K562 (cell line): ENCODE measurements around the gene IQCK. TPM values are rescaled to one million over a fixed set of nuclear protein-coding genes. Genes with fewer than 3 reads are reported as not detected.

Experiments
- ATAC-seq: fragments of 200-7000 bp; cut with Tn5 transposase; 3 replicates; pipeline ENCODE4 v1.9.1; 2020; ENCODE audit warnings: moderate library complexity
- BruUV-seq: library from RNA; stranded (reverse); fragments of 400-500 nt; replicated peaks from 2 replicates; lab custom pipeline; 2021; lab: Mats Ljungman, UMichigan
- CTCF ChIA-PET: fragments of 300-600 bp; formaldehyde crosslinking; extraction: SDS; loops from one replicate; lab custom pipeline; 2021; ENCODE audit warnings: low intra/inter-chr PET ratio; lab: Yijun Ruan, JAX
- POLR2A ChIA-PET: fragments of 300-600, 350-650 bp; sonication (Branson Sonifier 250); formaldehyde crosslinking; extraction: SDS; loops from one replicate; lab custom pipeline; 2021; ENCODE audit warnings: antibody characterized with exemption, inconsistent platforms; lab: Yijun Ruan, JAX
- DNase-seq, 4 experiments: peaks; one replicate each; pipeline versions ENCODE4 v3.0.0 to v3.0.0-alpha.2; 2011 to 2018; ENCODE audit warnings: low spot score in 3 of 4, mixed read lengths in 3 of 4; ENCODE audit errors: extremely low read depth in 1 of 4
- FAIRE-seq: peaks from 2 replicates; lab custom pipeline; 2011; peaks lifted over from hg19 to GRCh38; lab: Jason Lieb, UNC
- H2AFZ ChIP-seq: 2 replicates; pipeline ENCODE4 v1.6.0; 2011; ENCODE audit warnings: low read depth, low read length, control low read depth, inconsistent platforms
- H3K27ac ChIP-seq: fragments of 200-600 bp; 3 replicates; pipeline ENCODE4 v1.8.0; 2011; ENCODE audit warnings: low read depth, mild to moderate bottlenecking, control low read depth, inconsistent platforms, low read length, moderate library complexity, mixed read lengths; ENCODE audit errors: extremely low read depth
- H3K27me3 ChIP-seq, 2 experiments: fragments of 300-600 bp in 1 of 2; 2 replicates in 1 of 2; 3 replicates in 1 of 2; pipeline versions ENCODE4 v1.6.0 to v1.8.0; 2011; ENCODE audit warnings: inconsistent platforms in 2 of 2, low read length in 2 of 2, mild to moderate bottlenecking in 1 of 2, mixed read lengths in 1 of 2, moderate library complexity in 1 of 2; ENCODE audit not compliant: control insufficient read depth in 2 of 2, insufficient read depth in 2 of 2
- H3K36me3 ChIP-seq: fragments of 300-600 bp; 3 replicates; pipeline ENCODE4 v1.8.0; 2011; ENCODE audit warnings: mild to moderate bottlenecking, low read length, inconsistent platforms; ENCODE audit not compliant: control insufficient read depth, insufficient read depth
- H3K4me1 ChIP-seq, 2 experiments: fragments of 200-600 bp in 1 of 2; replicated peaks in 1 of 2; 2 replicates in 1 of 2; 3 replicates in 1 of 2; pipeline versions ENCODE4 v1.5.1 to v1.8.0; 2011; ENCODE audit warnings: inconsistent platforms in 2 of 2, low read length in 2 of 2, mild to moderate bottlenecking in 1 of 2, mixed read lengths in 1 of 2, moderate library complexity in 1 of 2; ENCODE audit not compliant: control insufficient read depth in 2 of 2, insufficient read depth in 2 of 2
- H3K4me2 ChIP-seq: 2 replicates; pipeline ENCODE4 v1.6.1; 2011; ENCODE audit warnings: low read length, control low read depth, inconsistent platforms, mixed read lengths; ENCODE audit not compliant: insufficient read depth
- H3K4me3 ChIP-seq: fragments of 200-600 bp; sonication (generic), shearing (Covaris generic); 2 replicates; pipeline ENCODE4 v1.5.1; 2016; ENCODE audit warnings: control low read depth, inconsistent platforms
- H3K79me2 ChIP-seq: fragments of 200-600 bp; 3 replicates; pipeline ENCODE4 v1.8.0; 2011; ENCODE audit warnings: low read length, inconsistent platforms; ENCODE audit not compliant: control insufficient read depth, insufficient read depth
- H3K9ac ChIP-seq, 2 experiments: 2 replicates each; pipeline versions ENCODE4 v1.6.0 to v1.6.1; 2011; ENCODE audit warnings: low read depth in 2 of 2, low read length in 2 of 2, control low read depth in 1 of 2, inconsistent platforms in 1 of 2, mild to moderate bottlenecking in 1 of 2, mixed read lengths in 1 of 2; ENCODE audit not compliant: insufficient read depth in 1 of 2
- H3K9me1 ChIP-seq: one replicate; pipeline ENCODE4 v1.6.0; 2011; ENCODE audit warnings: inconsistent platforms, mild to moderate bottlenecking, low read length, moderate library complexity; ENCODE audit not compliant: control insufficient read depth, insufficient read depth
- H3K9me3 ChIP-seq: replicated peaks from 2 replicates; pipeline ENCODE4 v1.5.1; 2011; ENCODE audit warnings: low read depth, low read length, inconsistent platforms; ENCODE audit not compliant: control insufficient read depth, insufficient read depth
- H4K20me1 ChIP-seq: replicated peaks from 2 replicates; pipeline ENCODE4 v1.6.1; 2011; ENCODE audit warnings: low read length, inconsistent platforms, mixed read lengths; ENCODE audit not compliant: control insufficient read depth, insufficient read depth
- CBFA2T3 ChIP-seq: fragments of 450-650 bp; IDR thresholded peaks from 2 replicates; pipeline ENCODE4 v1.6.1; 2017
- MCM7 ChIP-seq, 2 experiments: fragments of 450-650 bp; IDR thresholded peaks; 2 replicates each; pipeline ENCODE4 v1.6.1; 2016 to 2018
- NRF1 ChIP-seq, 2 experiments: fragments of 450-650 bp; IDR thresholded peaks in 1 of 2; conservative IDR thresholded peaks in 1 of 2; 2 replicates each; pipeline ENCODE4 v1.6.1; 2014; ENCODE audit warnings: mild to moderate bottlenecking in 2 of 2
- ZBTB7A ChIP-seq: IDR thresholded peaks from 2 replicates; pipeline ENCODE4 v1.6.1; 2011; ENCODE audit warnings: low read depth, mild to moderate bottlenecking, low read length, moderate library complexity, borderline replicate concordance; ENCODE audit not compliant: control insufficient read depth
- ZNF79 ChIP-seq: fragments of 250-450 bp; sonication (Bioruptor Pico); IDR thresholded peaks from 2 replicates; pipeline ENCODE4 v1.4.0; 2020; ENCODE audit warnings: low read depth, mild to moderate bottlenecking, moderate library complexity
- WGBS: fragments of 100-300 bp; shearing (Covaris generic); methylation state at CpG from one replicate; pipeline ENCODE4 v1.1.6; 2016; ENCODE audit warnings: low coverage, mixed read lengths; ENCODE audit not compliant: insufficient coverage; ENCODE audit errors: missing lambda C conversion rate; 5-methylcytosine and 5-hydroxymethylcytosine counted together
- in situ Hi-C: fragments of 300-500 bp; cut with MboI; formaldehyde crosslinking; loops from 4 replicates; pipeline ENCODE4 v1.15.0; 2018; ENCODE audit warnings: inconsistent platforms, mixed read lengths
- intact Hi-C: fragments of 100-400 bp; cut with micrococcal nuclease; formaldehyde crosslinking; loops from 2 replicates; pipeline ENCODE4 v1.14.2; 2022
- polyA plus RNA-seq, 8 experiments: library from polyadenylated mRNA; depleted of rRNA in 4 of 8; stranded (reverse) in 5 of 8; unstranded in 3 of 8; fragments of >200 nt; fragmentation: Nextera tagmentation in 2 of 8; fragmentation: Illumina TruSeq in 1 of 8; extraction: Ambion mirVana in 2 of 8; extraction: Trizol in 1 of 8; gene quantifications; 2 replicates each; pipeline versions ENCODE4 v1.2.1 to v1.2.3, GENCODE V29; 2011 to 2014; ENCODE audit warnings: inconsistent platforms in 1 of 8, missing spikeins in 1 of 8
- total RNA-seq, 7 experiments: library from RNA; depleted of rRNA in 6 of 7; stranded (reverse); fragments of >200 nt in 6 of 7; fragmentation: Illumina TruSeq in 2 of 7; extraction: Trizol in 2 of 7; gene quantifications; 2 replicates each; pipeline versions ENCODE4 v1.2.1 to v1.2.3, GENCODE V29; 2011 to 2021; ENCODE audit warnings: low replicate concordance in 1 of 7
- TF ChIP-seq, protein P1 (sequence below), 2 experiments: fragments of 450-650 bp; IDR thresholded peaks; 2 replicates each; pipeline ENCODE4 v1.6.1; 2016

IQCK gene
- total and polyA plus RNA-seq, 9 of the 15 experiments (the other 6 are each of a cell fraction or from before 2014, with no cell fraction given) = 5.2 to 12.2 (median 7.3) TPM

DNA sequence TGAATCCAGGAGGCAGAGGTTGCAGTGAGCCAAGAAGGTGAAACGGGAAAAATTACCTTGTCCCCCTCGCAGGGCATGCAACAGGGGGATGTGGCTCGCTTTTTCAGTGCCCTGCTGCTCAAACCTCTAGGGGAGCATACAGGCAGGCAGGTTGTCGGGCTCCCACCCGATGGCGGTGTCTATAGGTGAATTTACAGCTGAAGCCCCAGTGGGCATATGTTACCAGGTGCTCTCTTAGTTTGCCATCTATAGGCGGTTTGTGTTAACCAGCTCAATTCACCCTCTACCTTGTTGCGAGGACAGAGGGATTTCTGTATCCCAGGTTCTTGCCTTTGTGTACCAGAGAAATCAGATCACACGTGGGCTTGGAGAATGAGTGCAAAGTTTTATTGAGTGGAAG, 48.9 kb downstream of the IQCK start:
- in situ Hi-C loops (no loop called here), intact Hi-C loops (no loop called here)
- H3K4me2 ChIP-seq = no peak overlapping the region
- WGBS = 43% methylated on average over 9 of the region's 9 CpGs
- BruUV-seq = no TSS peak
- no peak overlapping the region for H3K27ac ChIP-seq
- no peaks in the 10 kb centered on the region for H3K36me3 ChIP-seq
- no peaks in the 10 kb centered on the region for H3K27me3 ChIP-seq
- H3K79me2 ChIP-seq = no peaks in the 10 kb centered on the region
- FAIRE-seq (no peak), DNase-seq (no peak), ATAC-seq (no peak)
- H3K9ac ChIP-seq = no peak overlapping the region
- H3K9me3 ChIP-seq = no peaks in the 10 kb centered on the region
- H3K9me1 ChIP-seq = no peaks in the 10 kb centered on the region
- TF ChIP-seq MCM7 (IDR thresholded peaks at IDR 0.05) (no peak), CBFA2T3 (no peak), NRF1 (conservative IDR thresholded peaks at IDR 0.05 in 1 of 2, IDR thresholded peaks at IDR 0.05 in 1 of 2) (no peak), ZNF79 (CRISPR knock-in tag) (no peak), ZBTB7A (no peak)
- TF ChIP-seq, protein P1, sequence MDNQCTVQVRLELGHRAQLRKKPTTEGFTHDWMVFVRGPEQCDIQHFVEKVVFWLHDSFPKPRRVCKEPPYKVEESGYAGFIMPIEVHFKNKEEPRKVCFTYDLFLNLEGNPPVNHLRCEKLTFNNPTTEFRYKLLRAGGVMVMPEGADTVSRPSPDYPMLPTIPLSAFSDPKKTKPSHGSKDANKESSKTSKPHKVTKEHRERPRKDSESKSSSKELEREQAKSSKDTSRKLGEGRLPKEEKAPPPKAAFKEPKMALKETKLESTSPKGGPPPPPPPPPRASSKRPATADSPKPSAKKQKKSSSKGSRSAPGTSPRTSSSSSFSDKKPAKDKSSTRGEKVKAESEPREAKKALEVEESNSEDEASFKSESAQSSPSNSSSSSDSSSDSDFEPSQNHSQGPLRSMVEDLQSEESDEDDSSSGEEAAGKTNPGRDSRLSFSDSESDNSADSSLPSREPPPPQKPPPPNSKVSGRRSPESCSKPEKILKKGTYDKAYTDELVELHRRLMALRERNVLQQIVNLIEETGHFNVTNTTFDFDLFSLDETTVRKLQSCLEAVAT (IDR thresholded peaks at IDR 0.05) = no peak
- no peaks in the 10 kb centered on the region for H3K4me1 ChIP-seq
- CTCF ChIA-PET = no interaction called here
- H4K20me1 ChIP-seq = no peaks in the 10 kb centered on the region
- H3K4me3 ChIP-seq = no peak overlapping the region
- no peak overlapping the region for H2AFZ ChIP-seq
- POLR2A ChIA-PET = no interaction called here
